GM19395 (cell line): ENCODE data around the gene C2CD4C.
"Not testable (repeated sequence)": the region's sequence is repeated elsewhere in the genome, so short reads cannot be mapped to it uniquely, and the experiment has no call there.

Source experiments
- ATAC-seq: cut with Tn5 transposase; IDR thresholded peaks from one replicate; pipeline ENCODE4 v1.9.1; 2021; ENCODE audit warnings: mild to moderate bottlenecking, moderate library complexity; ENCODE audit not compliant: unreplicated experiment

Gene C2CD4C

GRCh38 chr19:369256-369655, 39.7 kb downstream of the C2CD4C start:
- ATAC-seq = no peak

GRCh38 chr19:368630-369024, 40.3 kb downstream of the C2CD4C start:
- ATAC-seq = no peak

GRCh38 chr19:367963-368629, 40.9 kb downstream of the C2CD4C start:
- no peak for ATAC-seq

GRCh38 chr19:367561-367960, 41.4 kb downstream of the C2CD4C start:
- no peak for ATAC-seq

GRCh38 chr19:366951-367350, 42.0 kb downstream of the C2CD4C start:
- ATAC-seq = no peak

DNA sequence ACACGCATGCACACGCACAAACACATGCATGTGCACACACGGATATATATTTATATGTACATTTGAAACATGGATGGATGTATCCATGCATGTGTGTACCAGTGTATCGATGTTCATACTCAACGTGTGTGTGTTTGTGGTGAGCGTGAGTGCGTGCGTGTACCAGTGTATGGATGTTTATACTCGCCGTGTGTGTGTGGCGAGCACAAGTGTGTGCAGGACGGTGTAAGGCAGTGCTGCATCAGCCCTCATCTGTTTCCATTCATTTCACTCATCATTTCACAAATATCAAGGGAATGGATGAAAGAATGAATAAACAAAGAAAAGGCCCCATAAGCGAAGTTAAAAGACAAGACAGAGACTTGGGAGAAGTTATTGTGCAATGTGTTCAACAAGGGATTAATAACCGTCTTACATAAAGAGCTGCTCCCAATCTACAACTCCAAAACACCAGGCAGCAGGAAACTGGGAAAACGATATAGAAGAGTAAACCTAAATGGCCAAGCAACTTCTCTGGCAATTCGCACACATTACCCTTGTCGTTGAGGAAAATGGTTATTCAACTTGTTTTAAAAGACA, 42.7 kb downstream of the C2CD4C start:
- ATAC-seq = no peak

DNA sequence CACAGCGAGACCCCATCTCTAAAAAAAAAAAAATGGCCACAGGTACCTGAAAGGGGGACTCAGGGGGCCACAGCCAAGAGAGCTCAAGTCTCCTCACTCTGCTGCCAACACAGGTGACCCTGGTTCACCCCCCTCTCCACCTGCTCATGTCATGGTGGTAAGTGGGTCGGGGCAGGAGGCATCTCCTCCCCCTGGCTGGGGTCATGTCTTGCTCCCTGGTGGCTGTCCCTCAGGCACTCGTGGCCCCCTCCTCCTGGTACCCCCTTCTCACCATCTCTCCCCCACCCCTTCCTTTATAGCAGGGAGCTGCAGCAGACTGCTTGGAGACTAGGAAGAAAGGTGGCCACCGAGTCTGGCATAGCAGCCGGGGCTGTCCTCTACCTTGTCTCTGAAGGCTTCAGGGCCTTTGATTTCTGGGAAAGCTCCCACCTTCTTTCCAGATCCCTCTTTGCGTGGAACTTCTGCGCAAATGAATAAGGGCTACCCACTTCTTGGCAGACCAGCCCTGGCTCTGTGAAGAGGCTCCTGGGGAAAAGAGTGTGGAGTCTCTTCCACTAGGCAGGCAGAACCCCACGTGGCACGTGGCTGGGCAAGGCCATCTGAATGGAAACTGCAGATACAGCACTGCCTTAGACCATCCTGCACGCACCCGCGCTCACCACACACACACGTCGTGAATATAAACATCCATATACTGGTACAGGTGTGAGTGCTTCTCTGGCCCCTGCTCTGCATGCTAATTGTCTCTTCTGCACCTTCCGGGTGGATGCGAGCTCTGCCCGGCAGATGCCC, 44.3 kb downstream of the C2CD4C start:
- ATAC-seq = no peak

GRCh38 chr19:362683-363082, 46.3 kb downstream of the C2CD4C start:
- ATAC-seq = no peak

- no peak for ATAC-seq
These were observed 46.8 kb downstream of the C2CD4C start for GRCh38 chr19:362154-362553.

DNA sequence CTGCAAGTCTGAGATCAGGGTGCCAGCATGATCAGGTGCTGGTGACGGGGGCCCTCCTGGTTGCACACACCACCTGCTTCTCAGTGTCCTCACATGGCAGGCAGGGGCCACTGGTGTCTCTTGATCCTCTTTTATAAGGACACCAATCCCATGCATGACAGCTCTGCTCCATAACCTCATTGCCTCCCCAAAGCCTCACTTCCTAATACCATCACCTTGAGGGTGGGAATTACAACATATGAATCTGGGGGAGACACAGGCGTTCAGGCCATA, 49.4 kb downstream of the C2CD4C start:
- ATAC-seq = no peak

DNA sequence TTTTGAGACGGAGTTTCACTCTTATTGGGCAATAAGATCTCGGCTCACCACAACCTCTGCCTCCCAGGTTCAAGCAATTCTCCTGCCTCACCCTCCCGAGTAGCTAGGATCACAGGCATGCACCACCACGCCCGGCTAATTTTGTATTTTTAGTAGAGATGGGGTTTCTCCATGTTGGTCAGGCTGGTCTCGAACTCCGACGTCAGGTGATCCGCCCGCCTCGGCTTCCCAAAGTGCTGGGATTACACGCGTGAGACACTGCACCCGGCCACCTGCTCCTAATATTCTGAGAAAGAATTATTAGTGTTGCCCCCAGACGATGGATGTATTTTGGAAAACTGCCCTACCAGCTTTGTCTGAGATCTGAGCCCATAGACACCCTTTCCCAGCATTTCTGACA, 53.4 kb downstream of the C2CD4C start:
- ATAC-seq = not testable (repeated sequence)
